ENCODE measurements around the gene ATP6V0C. TPM values are rescaled to one million over a fixed set of nuclear protein-coding genes. Genes with fewer than 3 reads are reported as not detected.

ATP6V0C gene
- polyA plus RNA-seq, 1 donor (not counting 4 experiments of a cell fraction or from before 2014, with no cell fraction given), result 11.4 TPM

- Histone ChIP-seq H3K9me1 (ENCODE audit: control insufficient read depth, extremely low read depth, insufficient read depth, low read length) (no peaks in the 10 kb centered on the region), H3K4me1 (ENCODE audit: control insufficient read depth, extremely low read depth, insufficient read depth, low read length) (peaks cover 11% of the 10 kb centered on the region), H3K4me2 (ENCODE audit: control insufficient read depth, extremely low read depth, insufficient read depth, low read depth, low read length) (no peak overlapping the region), H3K79me2 (ENCODE audit: control insufficient read depth, insufficient read depth, low read length) (no peaks in the 10 kb centered on the region), H3K4me3 (ENCODE audit: control insufficient read depth in 2 of 3, extremely low read depth in 1 of 3, insufficient read depth in 2 of 3, low read depth in 1 of 3, low read length in 3 of 3) (no peak overlapping the region), H3K9ac (ENCODE audit: control insufficient read depth, extremely low read depth, insufficient read depth, low read length) (no peak overlapping the region), H3K36me3 (ENCODE audit: control insufficient read depth in 2 of 2, extremely low read depth in 1 of 2, insufficient read depth in 2 of 2, low read length in 2 of 2) (no peaks in the 10 kb centered on the region), H3K27ac (ENCODE audit: control insufficient read depth, insufficient read depth, low read length) (no peak overlapping the region), H4K20me1 (ENCODE audit: control insufficient read depth, extremely low read depth, insufficient read depth, low read length) (peaks cover 3% of the 10 kb centered on the region), H2AFZ (ENCODE audit: control insufficient read depth, low read length) (no peak overlapping the region), H3K9me3 (ENCODE audit: control insufficient read depth, low read depth, low read length) (no peaks in the 10 kb centered on the region), H3K27me3 (ENCODE audit: control insufficient read depth, extremely low read depth, insufficient read depth, low read length) (peaks cover 28% of the 10 kb centered on the region)
- dilution Hi-C loops (cut with MboI; ENCODE audit: extremely low pct_ligation_motif_present, low sequenced_read_pairs), result no loop called here
- DNase-seq (ENCODE audit: low read depth, low spot score) (no peak), FAIRE-seq (no peak)
- TF ChIP-seq CTCF (optimal IDR thresholded peaks at IDR 0.05 in 1 of 3, IDR thresholded peaks at IDR 0.05 in 1 of 3, conservative IDR thresholded peaks at IDR 0.05 in 1 of 3; ENCODE audit: extremely low read depth in 1 of 3, insufficient read depth in 2 of 3, low read length in 3 of 3) (no peak), EZH2 (IDR thresholded peaks at IDR 0.05; ENCODE audit: low read length) (no peak)
These were observed 43.5 kb upstream of the ATP6V0C start for GRCh38 chr16:2470234-2470601.

- H4K20me1 ChIP-seq (ENCODE audit: control insufficient read depth, extremely low read depth, insufficient read depth, low read length), result peaks cover 3% of the 10 kb centered on the region
- no peak overlapping the region for H3K4me3 ChIP-seq (ENCODE audit: control insufficient read depth in 2 of 3, extremely low read depth in 1 of 3, insufficient read depth in 2 of 3, low read depth in 1 of 3, low read length in 3 of 3)
- dilution Hi-C loops (cut with MboI; ENCODE audit: extremely low pct_ligation_motif_present, low sequenced_read_pairs), result no loop called here
- H2AFZ ChIP-seq (ENCODE audit: control insufficient read depth, low read length), result no peak overlapping the region
- no peak for DNase-seq (ENCODE audit: low read depth, low spot score)
- peaks cover 28% of the 10 kb centered on the region for H3K27me3 ChIP-seq (ENCODE audit: control insufficient read depth, extremely low read depth, insufficient read depth, low read length)
- no peak overlapping the region for H3K4me2 ChIP-seq (ENCODE audit: control insufficient read depth, extremely low read depth, insufficient read depth, low read depth, low read length)
- no peaks in the 10 kb centered on the region for H3K9me1 ChIP-seq (ENCODE audit: control insufficient read depth, extremely low read depth, insufficient read depth, low read length)
- H3K36me3 ChIP-seq (ENCODE audit: control insufficient read depth in 2 of 2, extremely low read depth in 1 of 2, insufficient read depth in 2 of 2, low read length in 2 of 2), result no peaks in the 10 kb centered on the region
- no peak overlapping the region for H3K9ac ChIP-seq (ENCODE audit: control insufficient read depth, extremely low read depth, insufficient read depth, low read length)
- FAIRE-seq, result peak; percentile 23
- no peak overlapping the region for H3K27ac ChIP-seq (ENCODE audit: control insufficient read depth, insufficient read depth, low read length)
- peaks cover 12% of the 10 kb centered on the region for H3K4me1 ChIP-seq (ENCODE audit: control insufficient read depth, extremely low read depth, insufficient read depth, low read length)
- no peaks in the 10 kb centered on the region for H3K9me3 ChIP-seq (ENCODE audit: control insufficient read depth, low read depth, low read length)
- no peaks in the 10 kb centered on the region for H3K79me2 ChIP-seq (ENCODE audit: control insufficient read depth, insufficient read depth, low read length)
- TF ChIP-seq EZH2 (IDR thresholded peaks at IDR 0.05; ENCODE audit: low read length), result peak; percentile 38
- TF ChIP-seq CTCF (optimal IDR thresholded peaks at IDR 0.05 in 1 of 3, IDR thresholded peaks at IDR 0.05 in 1 of 3, conservative IDR thresholded peaks at IDR 0.05 in 1 of 3; ENCODE audit: extremely low read depth in 1 of 3, insufficient read depth in 2 of 3, low read length in 3 of 3), result no peak
These were observed 43.1 kb upstream of the ATP6V0C start for GRCh38 chr16:2470603-2471015.

Data from keratinocyte (primary cell).